ENCODE data around the gene NDC1.
"Not testable (repeated sequence)": the region's sequence is repeated elsewhere in the genome, so short reads cannot be mapped to it uniquely, and the experiment has no call there.

Gene NDC1

GRCh38 chr1:53825306-53825705 lies 12.8 kb downstream of the NDC1 start:
- no peak for DNase-seq

- DNase-seq: no peak
These were observed 15.2 kb downstream of the NDC1 start for GRCh38 chr1:53822931-53823330.

- DNase-seq: no peak
These were observed 16.7 kb downstream of the NDC1 start for GRCh38 chr1:53821380-53821779.

- no peak for DNase-seq
These were observed 18.7 kb downstream of the NDC1 start for GRCh38 chr1:53819387-53819786.

- not testable (repeated sequence) for DNase-seq
These were observed 21.5 kb downstream of the NDC1 start for GRCh38 chr1:53816584-53816983.

GRCh38 chr1:53815484-53815883 lies 22.6 kb downstream of the NDC1 start:
- DNase-seq: not testable (repeated sequence)

- DNase-seq: no peak
These were observed 26.7 kb downstream of the NDC1 start for GRCh38 chr1:53811414-53811851.

GRCh38 chr1:53810497-53810896 lies 27.6 kb downstream of the NDC1 start:
- no peak for DNase-seq

- DNase-seq: no peak
These were observed 28.1 kb downstream of the NDC1 start for GRCh38 chr1:53810007-53810406.

- DNase-seq: no peak
These were observed 30.2 kb downstream of the NDC1 start for GRCh38 chr1:53807916-53808315.

GRCh38 chr1:53804791-53805505 lies 33.1 kb downstream of the NDC1 start:
- no peak for DNase-seq

- DNase-seq: no peak
These were observed 33.9 kb downstream of the NDC1 start for GRCh38 chr1:53804181-53804580.

GRCh38 chr1:53800621-53801020 lies 37.5 kb downstream of the NDC1 start:
- no peak for DNase-seq

GRCh38 chr1:53799141-53799540 lies 39.0 kb downstream of the NDC1 start:
- DNase-seq: no peak

- DNase-seq: no peak
These were observed 45.3 kb downstream of the NDC1 start for GRCh38 chr1:53792806-53793205.

- no peak for DNase-seq
These were observed 50.4 kb downstream of the NDC1 start for GRCh38 chr1:53787655-53788054.

- no peak for DNase-seq
These were observed 55.0 kb downstream of the NDC1 start for GRCh38 chr1:53783056-53783455.

- DNase-seq: no peak
These were observed 56.4 kb downstream of the NDC1 start for GRCh38 chr1:53781654-53782053.

GRCh38 chr1:53777272-53777671 lies 60.8 kb downstream of the NDC1 start:
- no peak for DNase-seq

- no peak for DNase-seq
These were observed 66.4 kb downstream of the NDC1 start for GRCh38 chr1:53771648-53772047.

GRCh38 chr1:53769780-53770179 lies 68.3 kb downstream of the NDC1 start:
- no peak for DNase-seq

- DNase-seq: no peak
These were observed 68.9 kb downstream of the NDC1 start for GRCh38 chr1:53769184-53769583.

- DNase-seq: no peak
These were observed 71.2 kb downstream of the NDC1 start for GRCh38 chr1:53766831-53767405.

- DNase-seq: no peak
These were observed 71.8 kb downstream of the NDC1 start for GRCh38 chr1:53766194-53766742.

GRCh38 chr1:53765657-53766056 lies 72.4 kb downstream of the NDC1 start:
- DNase-seq: no peak
